K562 (cell line): ENCODE measurements around the gene IGF2R. TPM values are rescaled to one million over a fixed set of nuclear protein-coding genes. Genes with fewer than 3 reads are reported as not detected.
A peak's percentile ranks its signal among the peaks of the same experiment; 100 is the strongest.

Experiments
- ASH1L ChIP-seq: fragments of 450-650 bp; IDR thresholded peaks from 2 replicates; pipeline ENCODE4 v1.6.1; 2018; ENCODE audit warnings: borderline replicate concordance, mild to moderate bottlenecking, low read depth; ENCODE audit not compliant: partially characterized antibody
- E2F5 ChIP-seq: sonication (generic); formaldehyde crosslinking; IDR thresholded peaks from 2 replicates; pipeline ENCODE4 v1.8.0; 2022; ENCODE audit warnings: mild to moderate bottlenecking, missing genetic modification reagents
- EP300 ChIP-seq: IDR thresholded peaks from 2 replicates; pipeline ENCODE4 v1.6.1; 2012; ENCODE audit warnings: low read length, improper control_type of control experiment
- EZH2 ChIP-seq: IDR thresholded peaks from 2 replicates; pipeline ENCODE4 v1.6.1; 2012; ENCODE audit warnings: low read depth, mild to moderate bottlenecking, inconsistent platforms, low read length, borderline replicate concordance
- GTF2E2 ChIP-seq: fragments of 200-800 bp; sonication (Bioruptor generic); IDR thresholded peaks from 2 replicates; pipeline ENCODE4 v1.6.1; 2016; ENCODE audit warnings: missing genetic modification characterization, missing compliant biosample characterization
- HMG20A ChIP-seq: fragments of 450-650 bp; formaldehyde crosslinking; conservative IDR thresholded peaks from 2 replicates; pipeline ENCODE4 v1.4.0; 2020; ENCODE audit warnings: mild to moderate bottlenecking, mixed read lengths
- ILK ChIP-seq: fragments of 450-650 bp; IDR thresholded peaks from 2 replicates; pipeline ENCODE4 v1.6.1; 2016; ENCODE audit warnings: missing genetic modification characterization, low read depth, mild to moderate bottlenecking, missing compliant biosample characterization, moderate library complexity, borderline replicate concordance
- MBD2 ChIP-seq: sonication (generic); IDR thresholded peaks from 2 replicates; pipeline ENCODE4 v1.6.1; 2016; ENCODE audit warnings: low read depth, borderline replicate concordance
- MYC ChIP-seq, 2 experiments: fragments of 250-450 bp in 1 of 2; sonication (Bioruptor Pico) in 1 of 2; IDR thresholded peaks; 2 replicates each; pipeline versions ENCODE4 v1.5.1 to v1.6.1; 2012 to 2021; ENCODE audit warnings: low read depth in 2 of 2, borderline replicate concordance in 1 of 2, improper control_type of control experiment in 1 of 2, low read length in 1 of 2, mild to moderate bottlenecking in 1 of 2, moderate library complexity in 1 of 2
- MYNN ChIP-seq, 2 experiments: sonication (generic); formaldehyde crosslinking in 1 of 2; IDR thresholded peaks; 2 replicates each; pipeline versions ENCODE4 v1.5.0 to v1.6.1; 2016 to 2020; ENCODE audit warnings: antibody characterized with exemption in 1 of 2, missing genetic modification reagents in 1 of 2
- NCOR1 ChIP-seq: fragments of 450-650 bp; IDR thresholded peaks from 2 replicates; pipeline ENCODE4 v1.6.1; 2016; ENCODE audit warnings: mild to moderate bottlenecking, moderate library complexity
- NFE2 ChIP-seq: IDR thresholded peaks from 2 replicates; pipeline ENCODE4 v1.6.1; 2014; ENCODE audit warnings: antibody characterized with exemption, low read depth
- NR2C1 ChIP-seq, 2 experiments: fragments of 450-650 bp; IDR thresholded peaks; 2 replicates each; pipeline ENCODE4 v1.6.1; 2017; ENCODE audit warnings: mild to moderate bottlenecking in 2 of 2, antibody characterized with exemption in 1 of 2, inconsistent platforms in 1 of 2, missing compliant biosample characterization in 1 of 2, missing genetic modification characterization in 1 of 2
- NR2C2 ChIP-seq, 2 experiments: fragments of 200-800 bp in 1 of 2; sonication (Bioruptor generic) in 1 of 2; sonication (generic) in 1 of 2; formaldehyde crosslinking in 1 of 2; IDR thresholded peaks; 2 replicates each; pipeline versions ENCODE4 v1.6.1 to v1.8.0; 2016 to 2022; ENCODE audit warnings: mild to moderate bottlenecking in 1 of 2, missing compliant biosample characterization in 1 of 2, missing genetic modification characterization in 1 of 2, missing genetic modification reagents in 1 of 2
- POLR2B ChIP-seq: fragments of 450-650 bp; IDR thresholded peaks from 2 replicates; pipeline ENCODE4 v1.6.1; 2018; ENCODE audit warnings: low read depth; ENCODE audit not compliant: partially characterized antibody
- SIX5 ChIP-seq, 2 experiments: IDR thresholded peaks; 2 replicates each; pipeline ENCODE4 v1.6.1; 2011; ENCODE audit warnings: low read length in 2 of 2, borderline replicate concordance in 1 of 2, low read depth in 1 of 2, mild to moderate bottlenecking in 1 of 2, moderate library complexity in 1 of 2; ENCODE audit not compliant: insufficient read depth in 1 of 2
- SPI1 ChIP-seq: IDR thresholded peaks from 2 replicates; pipeline ENCODE4 v1.6.1; 2011; ENCODE audit warnings: low read depth, low read length, control low read depth, borderline replicate concordance
- TCF15 ChIP-seq: fragments of 250-450 bp; sonication (Bioruptor Pico); IDR thresholded peaks from 2 replicates; pipeline ENCODE4 v1.8.0; 2022; ENCODE audit warnings: moderate library complexity, mild to moderate bottlenecking, inconsistent platforms
- TCF7L2 ChIP-seq: fragments of 150-350 bp; IDR thresholded peaks from 2 replicates; pipeline ENCODE4 v1.6.1; 2016; ENCODE audit warnings: low read depth, mild to moderate bottlenecking, low read length, moderate library complexity
- TFAM ChIP-seq: fragments of 250-450 bp; sonication (Bioruptor Pico); conservative IDR thresholded peaks from 2 replicates; pipeline ENCODE4 v1.5.0; 2021; ENCODE audit warnings: mild to moderate bottlenecking, moderate library complexity
- XRCC3 ChIP-seq: fragments of 450-650 bp; IDR thresholded peaks from 2 replicates; pipeline ENCODE4 v1.6.1; 2017; ENCODE audit warnings: mild to moderate bottlenecking, moderate library complexity
- ZBED1 ChIP-seq: IDR thresholded peaks from 2 replicates; pipeline ENCODE4 v1.6.1; 2014
- ZNF395 ChIP-seq: fragments of 200-800 bp; sonication (Bioruptor generic); IDR thresholded peaks from 2 replicates; pipeline ENCODE4 v1.6.1; 2017; ENCODE audit warnings: missing genetic modification characterization, missing compliant biosample characterization
- ZNF766 ChIP-seq: fragments of 200-800 bp; sonication (Bioruptor generic); conservative IDR thresholded peaks from 2 replicates; pipeline ENCODE4 v1.6.1; 2016; ENCODE audit warnings: missing genetic modification characterization, missing compliant biosample characterization
- polyA plus RNA-seq, 8 experiments: library from polyadenylated mRNA; depleted of rRNA in 4 of 8; stranded (reverse) in 5 of 8; unstranded in 3 of 8; fragments of >200 nt; fragmentation: Nextera tagmentation in 2 of 8; fragmentation: Illumina TruSeq in 1 of 8; extraction: Ambion mirVana in 2 of 8; extraction: Trizol in 1 of 8; gene quantifications; 2 replicates each; pipeline versions ENCODE4 v1.2.1 to v1.2.3, GENCODE V29; 2011 to 2014; ENCODE audit warnings: inconsistent platforms in 1 of 8, missing spikeins in 1 of 8
- total RNA-seq, 7 experiments: library from RNA; depleted of rRNA in 6 of 7; stranded (reverse); fragments of >200 nt in 6 of 7; fragmentation: Illumina TruSeq in 2 of 7; extraction: Trizol in 2 of 7; gene quantifications; 2 replicates each; pipeline versions ENCODE4 v1.2.1 to v1.2.3, GENCODE V29; 2011 to 2021; ENCODE audit warnings: low replicate concordance in 1 of 7

Gene IGF2R
- total and polyA plus RNA-seq, 9 of the 15 experiments (the other 6 are each of a cell fraction or from before 2014, with no cell fraction given), result 3.5 to 92.3 (median 34.5) TPM

- no peak for TF ChIP-seq HMG20A (CRISPR knock-in tag)
- TF ChIP-seq NR2C2 (CRISPR knock-in tag; IDR thresholded peaks at IDR 0.05), result no peak
- TF ChIP-seq NR2C2 (tag; IDR thresholded peaks at IDR 0.05), result peak; percentile 45; the same call in 1 of the 2 replicates
- TF ChIP-seq TFAM (CRISPR knock-in tag), result no peak
- 0 out of 2 replicates have a peak, but pooled peaks have one; percentile 28 for TF ChIP-seq NCOR1
- peak; percentile 81 for TF ChIP-seq MYC (IDR thresholded peaks at IDR 0.05; ENCODE audit: low read depth, low read length)
- no peak for TF ChIP-seq MYC (CRISPR knock-in tag; IDR thresholded peaks at IDR 0.05; ENCODE audit: borderline replicate concordance, low read depth)
- peak; percentile 73 for TF ChIP-seq ZNF766 (CRISPR knock-in tag)
- TF ChIP-seq ZBED1, result no peak
- TF ChIP-seq NFE2, result peak; percentile 100
- no peak for TF ChIP-seq POLR2B
- TF ChIP-seq TCF15, result no peak
- TF ChIP-seq MBD2, result no peak
- no peak for TF ChIP-seq ASH1L
- no peak for TF ChIP-seq SIX5 (IDR thresholded peaks at IDR 0.05; ENCODE audit: borderline replicate concordance in 1 of 2, insufficient read depth in 1 of 2, low read depth in 1 of 2, low read length in 2 of 2)
- no peak for TF ChIP-seq GTF2E2 (tag)
- TF ChIP-seq ZNF395 (CRISPR knock-in tag), result 0 out of 2 replicates have a peak, but pooled peaks have one; percentile 42
- no peak for TF ChIP-seq E2F5 (CRISPR knock-in tag)
- TF ChIP-seq MYNN (IDR thresholded peaks at IDR 0.05), result 0 out of 2 replicates have a peak, but pooled peaks have one; percentile 56
- TF ChIP-seq MYNN (CRISPR knock-in tag; IDR thresholded peaks at IDR 0.05), result no peak
- no peak for TF ChIP-seq XRCC3
- no peak for TF ChIP-seq EZH2
- TF ChIP-seq NR2C1 (IDR thresholded peaks at IDR 0.05), result no peak
- TF ChIP-seq NR2C1 (tag; IDR thresholded peaks at IDR 0.05), result peak; percentile 34; the same call in 1 of the 2 replicates
- TF ChIP-seq TCF7L2, result no peak
- no peak for TF ChIP-seq ILK (tag)
- TF ChIP-seq SPI1, result 0 out of 2 replicates have a peak, but pooled peaks have one; percentile 7
- TF ChIP-seq EP300, result peak; percentile 77
Observed at GRCh38 chr6:159988983-159989454, 20.1 kb downstream of the IGF2R start (continued).
